HAP-1 (cell line): ENCODE data around the gene D2HGDH.
"Not testable (repeated sequence)": the region's sequence is repeated elsewhere in the genome, so short reads cannot be mapped to it uniquely, and the experiment has no call there.

Experiments
- DNase-seq, 2 experiments: peaks; one replicate each; pipeline ENCODE4 v3.0.0-alpha.2; 2016 to 2020; ENCODE audit warnings: low spot score in 2 of 2
- H3K27me3 ChIP-seq: fragments of 250-450 bp; sonication (Bioruptor Pico); 2 replicates; pipeline ENCODE4 v1.5.1; 2020; ENCODE audit warnings: low read depth, mild to moderate bottlenecking, moderate library complexity
- H3K36me3 ChIP-seq: fragments of 250-450 bp; sonication (Bioruptor Pico); replicated peaks from 2 replicates; pipeline ENCODE4 v1.5.1; 2020; ENCODE audit warnings: mild to moderate bottlenecking
- H3K4me1 ChIP-seq: fragments of 250-450 bp; sonication (Bioruptor Pico); 2 replicates; pipeline ENCODE4 v1.5.1; 2020; ENCODE audit warnings: mild to moderate bottlenecking
- H3K4me3 ChIP-seq: fragments of 250-450 bp; sonication (Bioruptor Pico); 2 replicates; pipeline ENCODE4 v1.5.1; 2020; ENCODE audit warnings: mild to moderate bottlenecking, moderate library complexity
- H3K9me3 ChIP-seq: fragments of 250-450 bp; sonication (Bioruptor Pico); 2 replicates; pipeline ENCODE4 v1.5.1; 2020; ENCODE audit warnings: mild to moderate bottlenecking, moderate library complexity
- in situ Hi-C: fragments of 300-500 bp; cut with MboI; formaldehyde crosslinking; loops from 3 replicates; pipeline ENCODE4 v1.14.3; 2020; ENCODE audit warnings: low sequenced_read_pairs, inconsistent platforms, mixed read lengths

The D2HGDH gene

DNA sequence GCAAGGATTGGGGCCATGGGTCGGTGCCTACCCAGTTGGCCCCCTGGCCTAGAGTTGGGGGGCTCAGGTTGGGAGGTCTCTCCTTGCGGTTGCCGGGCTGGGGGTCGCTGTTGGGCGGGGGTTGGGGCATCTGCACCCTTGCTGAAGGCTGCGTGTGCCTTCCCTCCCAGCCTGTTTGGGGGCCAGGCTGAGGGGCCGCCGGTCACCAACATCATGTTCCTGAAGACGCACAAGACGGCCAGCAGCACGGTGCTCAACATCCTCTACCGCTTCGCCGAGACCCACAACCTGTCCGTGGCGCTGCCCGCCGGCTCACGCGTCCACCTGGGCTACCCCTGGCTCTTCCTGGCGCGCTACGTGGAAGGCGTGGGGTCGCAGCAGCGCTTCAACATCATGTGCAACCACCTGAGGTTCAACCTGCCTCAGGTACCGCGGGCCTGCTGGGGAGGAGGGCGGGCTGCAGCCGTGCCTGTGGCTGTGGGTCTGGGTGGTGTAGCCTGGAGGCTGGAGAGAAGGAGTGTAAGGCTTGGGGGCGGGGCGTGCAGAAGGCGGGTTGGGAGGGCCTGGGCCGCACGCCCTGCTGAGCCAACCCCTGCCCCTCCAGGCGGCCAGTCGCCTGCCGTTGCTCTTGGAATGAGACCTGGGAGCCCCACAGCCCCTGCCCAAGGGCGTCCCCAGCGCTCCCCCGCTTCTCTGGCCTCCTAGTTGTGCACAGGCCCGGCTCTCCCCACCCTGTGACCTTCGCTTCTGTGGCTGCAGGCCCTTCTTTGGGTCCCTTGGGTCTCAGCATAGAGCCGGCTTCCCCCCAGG is 67.4 kb downstream of the D2HGDH start:
- DNase-seq: peak in 1 of 2 experiments; percentile 48
- H3K9me3 ChIP-seq: no peaks in the 10 kb centered on the region
- H3K4me1 ChIP-seq: no peaks in the 10 kb centered on the region
- H3K4me3 ChIP-seq: no peak overlapping the region
- H3K36me3 ChIP-seq: no peaks in the 10 kb centered on the region
- in situ Hi-C loops: no loop called here
- no peaks in the 10 kb centered on the region for H3K27me3 ChIP-seq

DNA sequence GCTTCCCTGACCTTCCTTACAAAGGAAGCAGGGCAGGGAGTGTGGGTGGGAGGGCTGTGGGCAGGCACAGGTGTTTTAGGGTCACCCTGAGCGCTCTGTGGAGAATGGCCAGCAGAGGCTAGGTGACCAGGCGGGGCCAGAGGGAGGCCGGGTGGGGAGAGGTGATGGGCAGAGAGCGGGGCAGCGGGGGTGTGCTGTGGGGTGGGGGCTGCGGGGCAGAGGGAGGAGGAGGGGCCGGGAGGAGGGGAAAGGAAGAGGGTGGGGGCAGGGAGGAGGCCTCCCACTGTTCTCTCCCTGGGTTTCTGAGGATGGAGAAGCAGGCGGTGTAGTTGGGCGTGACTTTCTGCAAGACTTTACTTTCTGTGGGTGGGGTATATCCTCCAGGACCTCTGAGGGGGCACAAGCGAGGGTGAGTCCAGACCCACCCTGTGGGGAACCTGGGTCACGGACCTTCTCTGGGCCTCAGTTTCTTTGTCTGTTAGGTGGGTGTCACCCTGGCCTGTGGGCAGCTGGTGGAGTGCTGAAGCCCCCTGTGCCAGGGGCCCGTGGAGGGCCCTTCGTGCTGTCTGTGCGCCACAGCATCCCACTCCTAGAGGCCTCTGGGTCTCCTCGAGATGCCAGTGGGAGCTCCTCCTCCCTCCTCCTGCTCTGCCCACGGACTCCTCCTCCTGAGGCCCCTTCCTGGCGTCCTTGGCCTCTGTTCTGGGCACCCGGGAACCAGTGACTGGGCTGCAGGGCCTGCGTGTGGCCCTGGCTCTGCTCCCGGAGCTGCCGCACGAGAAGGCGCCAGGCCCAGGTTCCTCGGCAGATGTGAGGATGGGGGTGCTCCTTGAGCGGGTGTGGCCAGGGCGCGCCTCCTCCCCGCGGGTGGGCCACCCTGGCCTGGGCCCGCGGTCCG is 68.2 kb downstream of the D2HGDH start:
- Histone ChIP-seq H3K9me3 (no peaks in the 10 kb centered on the region), H3K4me1 (no peaks in the 10 kb centered on the region), H3K4me3 (no peak overlapping the region), H3K36me3 (no peaks in the 10 kb centered on the region), H3K27me3 (no peaks in the 10 kb centered on the region)
- in situ Hi-C loops: no loop called here
- DNase-seq: no peak

DNA sequence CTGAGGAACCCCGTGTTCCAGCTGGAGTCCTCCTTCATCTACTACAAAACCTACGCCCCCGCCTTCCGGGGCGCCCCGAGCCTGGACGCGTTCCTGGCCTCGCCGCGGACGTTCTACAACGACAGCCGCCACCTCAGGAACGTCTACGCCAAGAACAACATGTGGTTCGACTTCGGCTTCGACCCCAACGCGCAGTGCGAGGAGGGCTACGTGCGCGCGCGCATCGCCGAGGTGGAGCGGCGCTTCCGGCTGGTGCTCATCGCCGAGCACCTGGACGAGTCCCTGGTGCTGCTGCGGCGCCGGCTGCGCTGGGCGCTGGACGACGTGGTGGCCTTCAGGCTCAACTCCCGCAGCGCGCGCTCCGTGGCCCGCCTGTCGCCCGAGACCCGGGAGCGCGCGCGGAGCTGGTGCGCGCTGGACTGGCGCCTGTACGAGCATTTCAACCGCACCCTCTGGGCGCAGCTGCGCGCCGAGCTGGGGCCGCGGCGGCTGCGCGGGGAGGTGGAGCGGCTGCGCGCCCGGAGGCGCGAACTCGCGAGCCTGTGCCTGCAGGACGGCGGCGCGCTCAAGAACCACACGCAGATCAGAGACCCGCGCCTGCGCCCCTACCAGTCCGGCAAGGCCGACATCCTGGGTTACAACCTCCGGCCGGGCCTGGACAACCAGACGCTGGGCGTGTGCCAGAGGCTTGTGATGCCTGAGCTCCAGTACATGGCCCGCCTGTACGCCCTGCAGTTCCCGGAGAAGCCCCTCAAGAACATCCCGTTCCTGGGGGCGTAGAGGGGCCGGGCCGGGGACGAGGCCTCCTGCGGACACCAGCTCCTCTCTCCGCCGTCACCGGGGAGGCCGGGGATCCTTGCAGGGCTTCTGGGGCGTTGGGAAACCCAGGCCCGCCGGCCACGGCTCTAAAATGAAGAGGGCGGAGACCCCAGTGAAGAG is 69.2 kb downstream of the D2HGDH start:
- H3K27me3 ChIP-seq: no peaks in the 10 kb centered on the region
- in situ Hi-C loops: no loop called here
- H3K36me3 ChIP-seq: no peaks in the 10 kb centered on the region
- DNase-seq: no peak
- H3K9me3 ChIP-seq: no peaks in the 10 kb centered on the region
- no peak overlapping the region for H3K4me3 ChIP-seq
- no peaks in the 10 kb centered on the region for H3K4me1 ChIP-seq

DNA sequence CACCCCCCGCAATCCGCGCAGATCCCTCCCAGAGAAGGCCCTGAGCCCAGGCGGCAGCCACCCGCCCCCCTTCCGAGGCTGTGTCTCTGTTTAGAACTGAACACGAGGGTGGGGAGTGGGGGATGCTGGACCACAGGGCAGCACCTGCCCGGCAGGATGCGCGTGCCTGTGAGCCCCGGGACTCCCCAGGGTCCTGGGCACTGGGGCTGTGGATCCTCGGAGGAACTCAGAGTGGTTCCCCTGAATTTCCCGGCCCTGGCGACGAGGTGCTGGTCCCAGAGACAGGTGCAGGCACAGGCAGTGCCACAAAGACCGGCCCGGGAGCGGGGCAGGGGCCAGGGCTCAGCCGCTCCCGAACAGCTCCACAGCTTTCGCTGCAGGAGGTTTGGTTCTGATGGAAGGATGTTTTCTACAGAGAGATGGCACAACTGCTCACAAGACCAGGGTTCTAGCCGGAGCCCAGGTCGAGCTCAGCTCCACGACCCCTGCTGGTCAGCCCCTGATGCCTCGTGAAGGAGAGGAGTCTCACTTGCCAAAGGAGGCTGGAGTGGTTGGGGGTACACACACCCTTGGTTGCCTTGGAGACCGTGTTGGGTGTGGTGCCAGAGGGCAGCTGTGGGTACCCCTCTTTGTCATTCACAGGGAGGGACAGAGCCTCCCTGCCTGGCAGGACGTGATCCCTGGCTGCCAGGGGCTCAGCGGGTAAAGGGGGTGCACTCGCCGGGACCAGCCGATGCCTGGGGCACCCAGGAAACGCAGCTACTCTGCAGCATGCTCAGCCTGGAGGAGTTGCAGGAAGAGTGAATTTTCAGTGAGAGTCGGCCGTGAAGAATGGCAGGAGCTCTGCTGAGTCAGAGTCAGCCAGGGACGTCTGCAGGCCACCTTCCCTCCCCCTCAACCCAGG is 70.1 kb downstream of the D2HGDH start:
- H3K4me1 ChIP-seq: no peaks in the 10 kb centered on the region
- no peaks in the 10 kb centered on the region for H3K9me3 ChIP-seq
- no peak overlapping the region for H3K4me3 ChIP-seq
- in situ Hi-C loops: no loop called here
- DNase-seq: peak in 1 of 2 experiments; percentile 7
- no peaks in the 10 kb centered on the region for H3K27me3 ChIP-seq
- no peaks in the 10 kb centered on the region for H3K36me3 ChIP-seq

DNA sequence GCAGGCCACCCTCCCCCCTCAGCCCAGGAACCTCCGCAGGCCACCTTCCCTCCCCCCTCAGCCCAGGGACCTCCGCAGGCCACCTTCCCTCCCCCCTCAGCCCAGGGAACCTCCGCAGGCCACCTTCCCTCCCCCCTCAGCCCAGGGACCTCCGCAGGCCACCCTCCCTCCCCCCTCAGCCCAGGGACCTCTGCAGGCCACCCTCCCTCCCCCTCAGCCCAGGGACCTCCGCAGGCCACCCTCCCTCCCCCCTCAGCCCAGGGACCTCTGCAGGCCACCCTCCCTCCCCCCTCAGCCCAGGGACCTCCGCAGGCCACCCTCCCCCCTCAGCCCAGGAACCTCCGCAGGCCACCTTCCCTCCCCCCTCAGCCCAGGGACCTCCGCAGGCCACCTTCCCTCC is 71.8 kb downstream of the D2HGDH start:
- H3K9me3 ChIP-seq, H3K27me3 ChIP-seq, H3K36me3 ChIP-seq, DNase-seq, H3K4me1 ChIP-seq, H3K4me3 ChIP-seq, in situ Hi-C loops: not testable (repeated sequence)

DNA sequence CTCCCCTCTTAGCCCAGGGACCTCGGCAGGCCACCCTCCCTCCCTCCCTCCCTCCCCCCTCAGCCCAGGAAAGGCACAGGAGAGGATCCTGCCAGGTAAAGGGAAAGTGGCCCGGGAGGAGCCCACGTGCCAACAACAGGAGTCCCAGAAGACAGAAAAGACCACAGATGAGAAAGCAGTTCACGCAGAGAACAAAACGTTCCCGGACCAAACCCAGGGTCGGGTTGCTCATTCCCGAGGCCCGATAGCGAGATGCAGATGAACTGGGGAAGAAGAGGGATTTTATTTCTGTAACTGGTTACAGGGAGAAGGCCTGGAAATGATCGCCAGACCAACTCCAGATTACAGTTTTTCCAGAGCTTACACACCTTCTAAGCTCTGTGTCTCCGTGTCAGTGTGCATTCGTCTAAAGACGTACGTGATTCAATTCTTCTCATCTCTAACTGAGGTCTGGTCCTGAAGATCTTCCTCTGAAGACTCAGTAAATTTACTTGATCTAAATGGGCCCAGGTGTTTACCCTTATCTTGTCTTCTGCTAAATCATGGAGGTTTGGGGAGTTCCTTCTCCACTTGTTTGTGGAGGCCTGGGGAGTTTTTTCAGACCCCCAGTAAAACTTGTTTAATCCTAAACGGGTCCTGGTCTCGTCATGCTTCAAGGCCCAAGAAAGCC is 73.8 kb downstream of the D2HGDH start:
- no peaks in the 10 kb centered on the region for H3K4me1 ChIP-seq
- in situ Hi-C loops: no loop called here
- no peak for DNase-seq
- no peaks in the 10 kb centered on the region for H3K27me3 ChIP-seq
- H3K36me3 ChIP-seq: no peaks in the 10 kb centered on the region
- no peak overlapping the region for H3K4me3 ChIP-seq
- H3K9me3 ChIP-seq: no peaks in the 10 kb centered on the region

DNA sequence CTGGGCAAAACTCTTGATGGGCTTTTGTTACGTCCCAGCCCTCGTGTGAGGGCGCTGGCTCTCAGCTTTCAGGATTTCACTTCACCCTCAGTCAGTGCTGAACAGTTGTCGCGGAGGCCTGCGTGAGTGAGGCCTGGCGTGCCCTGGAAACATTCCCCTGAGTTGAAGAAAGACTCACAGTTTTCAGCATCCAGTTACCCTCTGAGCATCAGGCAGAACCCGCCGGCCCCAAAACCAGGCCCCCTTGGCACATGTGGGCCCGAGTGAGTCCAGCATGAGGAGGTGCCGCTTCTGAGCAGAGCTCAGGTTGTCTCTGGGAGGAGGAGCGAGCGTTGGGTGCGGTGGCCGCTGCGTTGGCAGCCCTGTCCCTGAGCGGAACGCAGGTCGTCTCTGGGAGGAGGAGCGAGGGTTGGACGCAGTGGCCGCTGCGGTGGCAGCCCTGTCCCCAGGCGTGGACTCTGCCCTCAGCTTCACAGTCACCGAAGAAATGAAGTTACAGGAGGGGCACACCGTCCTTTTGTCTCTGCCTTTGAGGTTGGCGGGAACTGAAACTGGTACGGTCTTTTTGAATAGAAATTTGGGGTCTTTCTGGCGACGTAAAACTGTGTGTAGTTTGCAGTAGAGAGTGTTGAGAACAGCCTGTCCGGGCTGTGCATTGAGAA is 74.4 kb downstream of the D2HGDH start, which contains the start of gene NEU4:
Gene NEU4, plus strand, starts transcription at position 473 of the 662 bp plus-strand sequence. CDS start 5,292 bp downstream, outside the sequence.
- Histone ChIP-seq H3K36me3 (no peaks in the 10 kb centered on the region), H3K27me3 (no peaks in the 10 kb centered on the region), H3K4me1 (no peaks in the 10 kb centered on the region), H3K9me3 (no peaks in the 10 kb centered on the region), H3K4me3 (no peak within 1 kb of the TSS)
- peak in 1 of 2 experiments; percentile 7 for DNase-seq
- in situ Hi-C loops: no loop called here

DNA sequence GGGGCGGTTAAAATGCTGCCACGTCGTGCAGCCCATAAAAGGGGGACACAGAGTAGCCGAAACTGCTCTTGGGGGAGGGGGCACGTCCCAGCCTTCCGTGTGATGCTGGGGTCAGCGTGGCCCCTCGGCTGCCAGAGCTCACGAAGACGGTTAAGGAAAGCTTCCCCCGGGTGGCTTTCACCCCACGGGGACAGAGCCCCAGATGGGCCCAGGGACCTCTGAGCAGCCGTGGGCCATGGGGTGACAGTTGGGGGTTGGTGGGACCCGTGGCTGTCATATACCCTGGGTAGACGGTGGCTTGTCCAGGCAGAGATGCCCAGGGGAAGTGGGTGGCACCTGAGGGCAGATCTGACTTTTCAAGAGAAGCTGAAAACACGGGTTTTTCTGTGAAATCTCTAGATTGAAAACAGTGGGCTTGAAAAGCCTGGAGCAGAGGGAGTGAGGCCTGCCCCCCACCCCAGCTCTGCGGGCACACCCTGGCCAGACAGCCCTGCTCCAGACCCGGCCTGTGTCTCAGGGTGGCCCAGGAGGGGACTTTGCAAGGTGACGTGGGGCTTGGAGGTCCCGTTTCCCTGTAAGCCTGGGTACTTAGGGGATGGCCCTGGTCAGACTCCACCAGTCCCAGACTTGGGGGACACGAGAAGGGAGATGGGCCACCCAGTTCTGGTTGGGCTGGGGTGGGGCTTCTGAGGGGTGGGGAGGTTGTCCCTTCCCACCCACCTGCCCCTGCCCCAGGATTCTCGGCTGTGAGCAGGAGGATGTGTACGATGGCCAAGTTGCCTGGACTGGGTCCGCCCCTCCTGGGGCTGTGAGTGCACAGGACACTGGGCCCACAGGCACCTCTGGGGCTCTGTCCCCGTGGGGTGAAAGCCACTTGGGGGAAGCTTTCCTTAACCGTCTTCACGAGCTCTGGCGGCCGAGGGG is 75.2 kb downstream of the D2HGDH start:
- Histone ChIP-seq H3K9me3 (no peaks in the 10 kb centered on the region), H3K36me3 (no peaks in the 10 kb centered on the region), H3K4me1 (no peaks in the 10 kb centered on the region), H3K27me3 (no peaks in the 10 kb centered on the region), H3K4me3 (no peak overlapping the region)
- no peak for DNase-seq
- in situ Hi-C loops: no loop called here

DNA sequence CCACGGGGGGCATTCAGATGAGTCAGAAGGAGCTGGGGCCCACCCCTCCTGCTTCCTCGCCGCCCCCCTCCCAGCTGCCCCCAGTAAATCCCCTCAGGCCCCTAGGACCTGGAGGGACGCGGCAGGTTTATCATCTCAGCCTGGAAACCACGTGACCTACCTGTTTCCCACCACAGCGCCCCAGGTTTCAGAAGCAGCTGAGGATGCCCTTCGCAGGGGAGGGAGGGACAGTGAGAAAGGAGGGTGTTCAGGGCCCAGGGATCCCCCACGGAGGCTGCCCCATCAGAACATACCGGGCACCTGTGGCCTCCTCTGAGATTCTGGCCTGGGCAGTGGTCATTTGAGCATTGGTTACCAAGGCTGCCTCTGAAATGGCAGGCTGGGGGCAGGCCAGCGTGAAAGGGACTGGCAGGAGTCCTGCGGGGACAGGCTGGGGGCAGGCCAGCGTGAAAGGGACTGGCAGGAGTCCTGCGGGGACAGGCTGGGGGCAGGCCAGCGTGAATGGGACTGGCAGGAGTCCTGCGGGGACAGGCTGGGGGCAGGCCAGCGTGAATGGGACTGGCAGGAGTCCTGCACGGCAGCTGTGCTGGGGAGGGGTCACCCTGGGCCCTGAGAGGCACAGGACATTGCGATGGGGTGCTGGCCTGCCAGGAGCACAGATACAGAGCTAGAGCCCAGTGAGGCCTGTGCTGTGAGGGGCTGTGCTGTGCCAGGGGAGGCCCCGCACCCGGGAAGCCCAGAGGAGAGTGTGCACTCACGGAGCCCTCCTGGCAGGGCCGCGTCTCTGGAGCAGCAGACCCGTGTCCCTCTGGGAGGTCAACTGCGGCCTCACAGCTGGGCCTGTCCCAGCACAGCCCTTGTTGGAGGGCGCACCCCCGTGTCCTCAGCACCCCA is 76.1 kb downstream of the D2HGDH start:
- DNase-seq: no peak
- Histone ChIP-seq H3K9me3 (no peaks in the 10 kb centered on the region), H3K36me3 (no peaks in the 10 kb centered on the region), H3K4me1 (no peaks in the 10 kb centered on the region), H3K4me3 (no peak overlapping the region), H3K27me3 (no peaks in the 10 kb centered on the region)
- in situ Hi-C loops: no loop called here

DNA sequence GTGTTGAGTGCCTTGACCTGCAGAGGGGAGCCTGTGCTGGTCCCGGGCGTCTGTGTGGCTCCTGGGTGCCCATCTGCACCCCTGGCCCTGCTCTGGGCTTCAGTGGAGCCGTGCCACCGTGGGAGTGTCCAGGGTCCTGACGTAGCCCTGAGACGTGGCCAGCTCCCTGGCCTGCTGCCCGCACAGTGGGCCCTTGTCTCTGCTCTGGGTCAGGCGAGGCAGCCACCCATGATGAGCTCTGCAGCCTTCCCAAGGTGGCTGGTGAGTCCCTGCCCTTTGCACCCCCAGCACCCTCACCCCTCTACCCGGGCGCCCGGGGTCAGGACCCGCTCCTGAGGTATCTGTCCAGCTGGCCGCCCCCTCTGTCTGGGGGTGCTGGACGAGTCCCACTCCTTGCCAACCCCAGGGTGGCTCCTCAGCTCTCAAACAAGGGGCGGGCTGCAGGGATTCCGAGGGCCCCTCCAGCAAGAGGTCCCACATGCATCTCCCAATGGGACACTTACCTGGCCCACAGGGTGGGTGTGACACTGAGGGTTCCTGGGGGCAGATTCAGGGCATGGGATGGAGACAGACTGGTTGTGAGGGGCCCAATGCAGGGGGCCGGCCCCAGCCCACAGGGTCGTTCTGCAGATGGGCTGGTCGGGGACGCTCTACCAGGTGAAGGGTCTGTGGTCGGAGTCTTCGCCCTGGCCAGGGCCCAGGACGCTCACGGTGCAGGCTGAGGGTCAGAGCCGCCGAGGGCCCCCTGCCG is 76.9 kb downstream of the D2HGDH start:
- DNase-seq: no peak
- no peak overlapping the region for H3K4me3 ChIP-seq
- H3K27me3 ChIP-seq: no peaks in the 10 kb centered on the region
- H3K9me3 ChIP-seq: no peaks in the 10 kb centered on the region
- in situ Hi-C loops: no loop called here
- no peaks in the 10 kb centered on the region for H3K4me1 ChIP-seq
- no peaks in the 10 kb centered on the region for H3K36me3 ChIP-seq
